Transverse colon (tissue), 1 donor: ENCODE measurements around the gene DOCK7.

ENCODE experiments used
- EP300 ChIP-seq: sonication (generic); formaldehyde crosslinking; IDR thresholded peaks from one replicate; pipeline ENCODE4 v1.6.1; 2017; ENCODE audit warnings: antibody characterized with exemption, low read depth
- POLR2A ChIP-seq: fragments of 450-650 bp; IDR thresholded peaks from one replicate; pipeline ENCODE4 v1.6.1; 2016; ENCODE audit warnings: antibody characterized with exemption, mild to moderate bottlenecking, moderate library complexity

DNA sequence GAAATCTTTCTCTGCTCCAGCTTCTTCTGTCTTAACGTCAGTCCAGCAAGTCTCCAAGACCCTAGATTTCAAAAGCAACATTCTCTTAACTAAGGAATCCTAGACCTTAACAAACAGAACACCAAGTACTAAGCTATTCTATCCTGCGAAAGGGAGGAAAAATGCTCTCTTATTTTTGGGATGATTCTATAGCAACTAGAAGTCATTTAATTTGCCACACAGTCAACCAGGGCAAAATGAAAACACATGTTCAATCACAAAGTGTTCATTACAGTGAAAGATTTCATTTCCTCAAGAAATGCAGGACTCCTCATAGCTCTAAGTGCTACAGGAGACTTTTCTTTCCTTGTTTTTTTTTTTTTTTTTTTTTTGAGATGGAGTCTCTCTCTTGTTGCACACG lies 36.2 kb upstream of the DOCK7 start:
- no peak for TF ChIP-seq POLR2A
- no peak for TF ChIP-seq EP300
